ENCODE results near the gene DUSP28. TPM values are rescaled to one million over a fixed set of nuclear protein-coding genes. Genes with fewer than 3 reads are reported as not detected.

The DUSP28 gene
- total RNA-seq, 1 donor from 2014 or later: 1.5 TPM

- no peak for TF ChIP-seq CTCF (IDR thresholded peaks at IDR 0.05; ENCODE audit: unreplicated experiment)
- H3K9me3 Mint-ChIP-seq (ENCODE audit: unreplicated experiment): no peaks in the 10 kb centered on the region
- peaks cover 10% of the 10 kb centered on the region for H3K4me1 Mint-ChIP-seq (ENCODE audit: unreplicated experiment)
- peak overlapping the region; percentile 88 for H3K4me3 Mint-ChIP-seq (ENCODE audit: unreplicated experiment)
- no peaks in the 10 kb centered on the region for H3K36me3 Mint-ChIP-seq (ENCODE audit: low read depth, unreplicated experiment)
- peaks cover 17% of the 10 kb centered on the region for H3K27me3 Mint-ChIP-seq (ENCODE audit: unreplicated experiment)
- DNase-seq (ENCODE audit: low spot score): peak; percentile 3
- H3K27ac Mint-ChIP-seq (ENCODE audit: unreplicated experiment): no peak overlapping the region
These were observed 7.1 kb downstream of the DUSP28 start for GRCh38 chr2:240567137-240567871.

- Mint-ChIP-seq H3K9me3 (ENCODE audit: unreplicated experiment) (no peaks in the 10 kb centered on the region), H3K27me3 (ENCODE audit: unreplicated experiment) (peaks cover 17% of the 10 kb centered on the region), H3K4me3 (ENCODE audit: unreplicated experiment) (peak within 1 kb of the TSS; percentile 88), H3K4me1 (ENCODE audit: unreplicated experiment) (peaks cover 10% of the 10 kb centered on the region), H3K27ac (ENCODE audit: unreplicated experiment) (no peak within 1 kb of the TSS), H3K36me3 (ENCODE audit: low read depth, unreplicated experiment) (no peaks in the 10 kb centered on the region)
- no peak for TF ChIP-seq CTCF (IDR thresholded peaks at IDR 0.05; ENCODE audit: unreplicated experiment)
- DNase-seq (ENCODE audit: low spot score): peak; percentile 51
These were observed 7.9 kb downstream of the DUSP28 start, which contains the start of gene RNPEPL1 for GRCh38 chr2:240567872-240568677. TSS of gene RNPEPL1 (plus strand) at chr2:240568484. CDS start at chr2:240568587, 103 bp downstream.

DNA sequence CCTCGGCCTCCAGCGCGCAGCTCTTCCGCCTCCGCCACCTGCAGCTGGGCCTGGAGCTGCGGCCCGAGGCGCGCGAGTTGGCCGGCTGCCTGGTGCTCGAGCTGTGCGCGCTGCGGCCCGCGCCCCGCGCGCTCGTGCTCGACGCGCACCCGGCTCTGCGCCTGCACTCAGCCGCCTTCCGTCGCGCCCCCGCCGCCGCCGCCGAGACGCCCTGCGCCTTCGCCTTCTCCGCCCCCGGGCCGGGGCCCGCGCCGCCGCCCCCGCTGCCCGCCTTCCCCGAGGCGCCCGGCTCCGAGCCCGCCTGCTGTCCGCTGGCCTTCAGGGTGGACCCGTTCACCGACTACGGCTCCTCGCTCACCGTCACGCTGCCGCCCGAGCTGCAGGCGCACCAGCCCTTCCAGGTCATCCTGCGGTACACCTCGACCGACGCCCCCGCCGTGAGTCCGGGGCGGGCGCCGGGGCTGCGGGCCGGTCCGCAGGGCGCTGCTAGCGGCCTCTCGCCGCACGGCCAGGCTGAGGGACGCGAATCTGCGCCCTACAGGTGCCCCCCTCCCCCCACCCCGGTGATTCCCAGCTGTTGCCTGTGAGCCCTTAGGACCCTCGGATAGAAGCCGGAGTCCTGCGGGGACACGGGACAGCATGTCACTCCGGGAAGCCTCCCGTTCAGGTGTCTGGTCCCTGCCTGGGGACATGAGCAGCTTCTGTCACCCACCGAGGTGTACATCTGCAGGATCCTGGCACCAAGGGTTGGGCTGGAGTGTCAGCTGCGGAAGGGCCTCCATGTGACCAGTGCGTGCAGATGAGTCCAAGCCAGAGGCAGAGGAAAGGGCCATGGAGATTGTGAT is 8.7 kb downstream of the DUSP28 start:
- peaks cover 17% of the 10 kb centered on the region for H3K27me3 Mint-ChIP-seq (ENCODE audit: unreplicated experiment)
- no peak for TF ChIP-seq CTCF (IDR thresholded peaks at IDR 0.05; ENCODE audit: unreplicated experiment)
- H3K36me3 Mint-ChIP-seq (ENCODE audit: low read depth, unreplicated experiment): no peaks in the 10 kb centered on the region
- peak; percentile 34 for DNase-seq (ENCODE audit: low spot score)
- peaks cover 10% of the 10 kb centered on the region for H3K4me1 Mint-ChIP-seq (ENCODE audit: unreplicated experiment)
- peak overlapping the region; percentile 81 for H3K4me3 Mint-ChIP-seq (ENCODE audit: unreplicated experiment)
- no peak overlapping the region for H3K27ac Mint-ChIP-seq (ENCODE audit: unreplicated experiment)
- H3K9me3 Mint-ChIP-seq (ENCODE audit: unreplicated experiment): no peaks in the 10 kb centered on the region

- H3K27ac Mint-ChIP-seq (ENCODE audit: unreplicated experiment): no peak overlapping the region
- no peaks in the 10 kb centered on the region for H3K9me3 Mint-ChIP-seq (ENCODE audit: unreplicated experiment)
- peaks cover 10% of the 10 kb centered on the region for H3K4me1 Mint-ChIP-seq (ENCODE audit: unreplicated experiment)
- H3K27me3 Mint-ChIP-seq (ENCODE audit: unreplicated experiment): peaks cover 17% of the 10 kb centered on the region
- H3K36me3 Mint-ChIP-seq (ENCODE audit: low read depth, unreplicated experiment): no peaks in the 10 kb centered on the region
- H3K4me3 Mint-ChIP-seq (ENCODE audit: unreplicated experiment): peak overlapping the region; percentile 42
- DNase-seq (ENCODE audit: low spot score): no peak
- TF ChIP-seq CTCF (IDR thresholded peaks at IDR 0.05; ENCODE audit: unreplicated experiment): no peak
These were observed 9.4 kb downstream of the DUSP28 start for GRCh38 chr2:240569523-240569997.
